Smooth muscle cell (in vitro differentiated cells): ENCODE measurements around the gene ARAF. TPM values are rescaled to one million over a fixed set of nuclear protein-coding genes. Genes with fewer than 3 reads are reported as not detected.

Experiments
- microRNA-seq: library from miRNA; unstranded; fragments of <30 nt; microRNA quantifications from one replicate; pipeline ENCODE4, GENCODE V29; 2016; ENCODE audit warnings: borderline number of aligned reads
- polyA plus RNA-seq: library from polyadenylated mRNA; unstranded; fragments of >200 nt; fragmentation: Nextera tagmentation; extraction: Ambion mirVana; gene quantifications from 2 replicates; pipeline ENCODE4 v1.2.1, GENCODE V29; 2016
- small RNA-seq: library from RNA; depleted of rRNA; stranded (forward); fragments of <200 nt; gene quantifications from one replicate; pipeline ENCODE3, GENCODE V24; 2014
- total RNA-seq: library from RNA; depleted of rRNA; stranded (reverse); fragments of >200 nt; gene quantifications from 2 replicates; pipeline ENCODE4 v1.2.3, GENCODE V29; 2014

The ARAF gene
- total and polyA plus RNA-seq, 2 experiments from 2014 or later, result 33.1 to 63.1 TPM

Small RNA genes lying within 50 kb of the gene (microRNA-seq; reads per million reads assigned to microRNA genes)
- not detected for gene MIR4769

Small RNA genes lying within 50 kb of the gene (small RNA-seq; reads per million reads assigned to genes)
- not detected for gene MIR4769

Other genes with a start within 250 kb of the ARAF start
- gene ZNF157, start 190.6 kb upstream of the ARAF start, total RNA-seq, result 0.22 TPM in 1 of 2 replicates, not detected in the other
- not detected in 2 replicates for gene ZNF157, start 190.6 kb upstream of the ARAF start, polyA plus RNA-seq
- gene ZNF41, start 78.0 kb upstream of the ARAF start, total RNA-seq, result 4.6 and 6.7 TPM in 2 replicates
- 2.7 and 4.6 TPM in 2 replicates for gene ZNF41, start 78.0 kb upstream of the ARAF start, polyA plus RNA-seq
- 3,396 and 3,796 TPM in 2 replicates for gene TIMP1, start 21.2 kb downstream of the ARAF start, total RNA-seq
- 14,304 and 15,830 TPM in 2 replicates for gene TIMP1, start 21.2 kb downstream of the ARAF start, polyA plus RNA-seq
- 0.22 and 5.1 TPM in 2 replicates for gene SYN1, start 58.7 kb downstream of the ARAF start, total RNA-seq
- 9.1 and 13.3 TPM in 2 replicates for gene SYN1, start 58.7 kb downstream of the ARAF start, polyA plus RNA-seq
- 0.36 and 0.58 TPM in 2 replicates for gene CFP, start 68.7 kb downstream of the ARAF start, total RNA-seq
- gene CFP, start 68.7 kb downstream of the ARAF start, polyA plus RNA-seq, result 1.3 and 1.7 TPM in 2 replicates
- gene ELK1, start 89.4 kb downstream of the ARAF start, total RNA-seq, result 20.9 and 21.1 TPM in 2 replicates
- gene ELK1, start 89.4 kb downstream of the ARAF start, polyA plus RNA-seq, result 29.3 and 33.2 TPM in 2 replicates
- 166 and 230 TPM in 2 replicates for gene UXT, start 98.0 kb downstream of the ARAF start, total RNA-seq
- gene UXT, start 98.0 kb downstream of the ARAF start, polyA plus RNA-seq, result 198 and 204 TPM in 2 replicates